NCI-H1105 treated with DMSO at 0.1 percent for 48 hours (cell line): ENCODE measurements around the gene ATP1A2.

ENCODE experiments used
- DNase-seq: peaks from one replicate; lab custom pipeline; 2025; lab: John Stamatoyannopoulos, UW

ATP1A2 gene

DNA sequence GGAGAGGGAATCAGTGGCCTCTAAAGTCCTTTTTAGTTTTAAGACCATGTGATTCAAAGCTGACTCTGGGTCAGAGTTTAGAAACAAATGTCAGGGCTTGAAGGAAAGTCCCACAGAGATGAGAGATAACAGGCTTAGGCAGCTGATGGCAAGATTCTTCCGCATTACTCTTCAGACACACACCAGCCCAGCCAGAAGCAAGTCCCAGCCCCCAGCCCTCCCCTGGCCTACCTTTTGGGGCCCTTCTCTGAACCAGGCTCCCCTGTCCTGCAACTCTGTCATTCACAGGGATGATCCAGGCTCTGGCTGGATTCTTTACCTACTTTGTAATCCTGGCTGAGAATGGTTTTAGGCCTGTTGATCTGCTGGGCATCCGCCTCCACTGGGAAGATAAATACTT, 61.7 kb downstream of the ATP1A2 start:
- DNase-seq = no peak

DNA sequence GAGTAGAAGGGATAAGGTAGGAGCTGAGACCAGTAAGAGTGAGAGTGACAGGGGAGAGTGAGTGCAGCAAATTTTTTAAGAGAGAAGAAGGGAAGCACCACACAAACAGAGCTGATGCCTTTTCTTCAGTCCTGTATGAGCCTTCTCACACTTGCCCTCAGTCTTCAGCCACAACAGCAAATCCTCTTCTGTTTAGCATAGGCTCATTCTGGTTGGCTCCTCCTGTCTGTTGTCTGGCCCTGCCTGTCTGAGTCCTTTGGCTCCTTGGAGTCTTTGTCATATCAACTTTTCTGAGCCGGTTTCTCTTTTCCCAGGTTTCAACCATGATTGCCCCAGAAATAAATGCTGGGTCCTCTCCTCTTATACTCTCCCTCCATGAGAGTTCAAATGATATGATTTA, 62.1 kb downstream of the ATP1A2 start:
- DNase-seq = no peak

GRCh38 chr1:160178731-160179130, 63.2 kb downstream of the ATP1A2 start:
- DNase-seq = no peak

DNA sequence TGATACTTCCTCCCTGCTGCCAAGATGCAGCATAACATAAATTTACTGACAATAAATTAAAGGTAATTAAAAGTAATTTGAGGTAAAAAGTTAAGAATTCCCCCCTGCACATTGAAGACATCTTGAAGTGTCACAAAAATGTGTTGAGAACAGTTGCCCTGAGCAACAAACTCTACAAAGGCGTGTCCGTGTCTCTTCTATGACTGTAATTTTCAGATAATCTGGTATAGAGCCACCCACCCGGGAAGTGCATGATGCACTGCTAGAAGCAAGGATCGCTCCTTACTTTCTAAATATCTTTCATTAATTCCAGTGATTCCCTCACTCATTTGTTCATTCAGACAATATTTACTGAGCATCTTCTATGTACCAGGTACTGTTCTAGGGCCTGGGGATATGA, 63.8 kb downstream of the ATP1A2 start:
- DNase-seq = no peak

DNA sequence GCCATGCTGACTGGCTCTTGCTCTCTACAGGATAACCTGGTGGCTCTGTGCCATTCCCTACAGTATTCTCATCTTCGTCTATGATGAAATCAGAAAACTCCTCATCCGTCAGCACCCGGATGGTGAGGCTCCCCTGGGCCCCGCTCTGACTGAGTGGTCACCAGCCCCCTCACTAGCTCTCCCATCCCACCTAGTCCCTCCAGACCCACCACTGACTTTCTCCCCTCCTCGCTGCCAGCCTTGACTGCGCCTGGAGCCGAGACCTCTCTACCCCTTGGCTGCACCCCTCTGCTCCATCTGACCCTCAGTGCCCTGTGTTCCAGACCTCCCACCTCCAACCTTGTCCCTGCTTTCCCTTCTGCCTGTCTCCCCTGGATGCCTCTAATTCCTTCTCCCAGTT, 70.7 kb downstream of the ATP1A2 start:
- DNase-seq = no peak

GRCh38 chr1:160186729-160187128, 71.2 kb downstream of the ATP1A2 start:
- no peak for DNase-seq

DNA sequence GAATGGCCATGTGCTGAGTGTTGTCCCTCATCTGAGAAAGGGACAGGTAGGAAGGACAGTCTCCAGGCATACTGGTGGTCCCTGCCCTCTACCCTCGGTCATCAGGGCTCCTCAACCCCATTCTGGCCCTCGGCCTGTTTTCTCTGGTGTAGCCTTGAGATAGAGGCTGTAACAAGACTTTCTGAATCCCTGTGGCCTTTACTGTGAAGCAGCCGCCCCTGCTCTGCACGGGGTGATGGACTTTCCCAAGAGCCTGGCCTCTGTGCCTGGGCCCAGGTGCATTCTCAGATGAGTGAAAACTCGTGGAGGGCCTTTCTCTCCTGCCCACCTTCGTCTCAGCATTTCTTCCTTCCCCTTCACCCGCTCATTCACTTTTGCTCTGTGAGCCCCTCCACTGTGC, 71.8 kb downstream of the ATP1A2 start:
- no peak for DNase-seq

- DNase-seq = no peak
Observed at GRCh38 chr1:160188341-160188740, 72.8 kb downstream of the ATP1A2 start.

GRCh38 chr1:160189649-160190625, 74.4 kb downstream of the ATP1A2 start, which contains the start of gene CASQ1:
Gene CASQ1, plus strand, starts transcription at chr1:160190575. Its CDS starts 177 bp downstream, at chr1:160190752.
- no peak for DNase-seq

DNA sequence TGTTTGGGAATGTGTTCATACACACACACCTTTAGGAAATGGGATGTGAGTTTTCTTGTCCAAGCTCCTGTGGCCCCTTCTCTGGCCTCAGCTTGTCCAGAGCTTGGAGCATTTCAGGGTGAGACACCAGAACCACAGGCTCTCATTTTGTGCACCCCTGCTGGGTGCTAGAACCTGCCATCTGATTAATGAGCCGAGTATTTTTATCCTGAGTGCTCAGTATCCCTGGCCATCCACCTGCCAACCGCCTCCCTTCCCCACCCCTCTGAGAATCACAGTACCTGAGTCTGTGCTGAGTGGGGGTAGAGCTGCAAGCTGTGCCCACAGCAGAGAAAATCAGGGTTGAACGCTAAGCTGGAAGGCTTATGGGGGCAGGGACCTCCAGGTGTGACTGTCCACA, 76.2 kb downstream of the ATP1A2 start:
- no peak for DNase-seq

DNA sequence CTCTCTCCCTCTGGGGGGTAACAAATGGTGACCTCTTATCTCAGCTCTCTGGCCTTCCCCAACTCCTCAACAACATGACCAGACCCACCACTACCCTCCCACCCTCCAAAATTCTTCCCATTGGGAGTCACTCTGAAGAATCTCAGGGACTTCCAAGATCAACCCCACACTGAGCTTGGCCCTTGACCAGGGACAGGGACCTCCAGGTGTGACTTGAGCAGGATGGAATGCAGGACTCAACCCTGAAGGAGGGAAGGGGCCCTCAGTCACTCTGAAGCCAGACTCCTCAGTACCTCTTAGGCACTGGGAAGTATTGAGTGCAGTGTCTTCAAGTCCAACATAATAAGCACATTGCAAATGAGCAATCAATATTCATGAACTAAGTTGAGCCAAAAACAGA, 76.7 kb downstream of the ATP1A2 start:
- DNase-seq = no peak
